Choroid plexus epithelial cell (primary cell): ENCODE results near the gene VPS37D.

Experiments used
- DNase-seq: peaks from one replicate; pipeline ENCODE4 v3.0.0-alpha.2; 2010; ENCODE audit warnings: low read depth
- H3K4me3 ChIP-seq: 2 replicates; pipeline ENCODE4 v1.5.1; 2011; ENCODE audit warnings: low read depth, mild to moderate bottlenecking, control low read depth, low read length, moderate library complexity
- CTCF ChIP-seq: conservative IDR thresholded peaks from 2 replicates; pipeline ENCODE4 v1.5.1; 2011; ENCODE audit warnings: low read depth, mild to moderate bottlenecking, control low read depth, inconsistent platforms, low read length, moderate library complexity

Gene VPS37D

GRCh38 chr7:73623798-73624668 lies 43.6 kb upstream of the VPS37D start, which contains the start of gene MLXIPL:
Gene MLXIPL (minus strand): TSS chr7:73624522. CDS start chr7:73624492, 30 bp downstream.
- no peak for TF ChIP-seq CTCF
- peak within 1 kb of the TSS; percentile 28 for H3K4me3 ChIP-seq
- DNase-seq = peak; percentile 42

GRCh38 chr7:73624669-73625001 lies 43.0 kb upstream of the VPS37D start:
- no peak for DNase-seq
- TF ChIP-seq CTCF = no peak
- H3K4me3 ChIP-seq = no peak overlapping the region

GRCh38 chr7:73625276-73625675 lies 42.4 kb upstream of the VPS37D start:
- TF ChIP-seq CTCF = no peak
- H3K4me3 ChIP-seq = no peak overlapping the region
- DNase-seq = no peak

GRCh38 chr7:73626814-73627213 lies 40.8 kb upstream of the VPS37D start:
- H3K4me3 ChIP-seq = no peak overlapping the region
- peak; percentile 24 for TF ChIP-seq CTCF
- DNase-seq = no peak

GRCh38 chr7:73628504-73628903 lies 39.1 kb upstream of the VPS37D start:
- no peak for DNase-seq
- no peak for TF ChIP-seq CTCF
- H3K4me3 ChIP-seq = no peak overlapping the region

GRCh38 chr7:73631558-73631957 lies 36.1 kb upstream of the VPS37D start:
- no peak overlapping the region for H3K4me3 ChIP-seq
- DNase-seq = no peak
- TF ChIP-seq CTCF = no peak

GRCh38 chr7:73633323-73633722 lies 34.3 kb upstream of the VPS37D start:
- no peak overlapping the region for H3K4me3 ChIP-seq
- no peak for DNase-seq
- no peak for TF ChIP-seq CTCF
